Measurements from ENCODE around the gene ZNF500.

The ZNF500 gene

DNA sequence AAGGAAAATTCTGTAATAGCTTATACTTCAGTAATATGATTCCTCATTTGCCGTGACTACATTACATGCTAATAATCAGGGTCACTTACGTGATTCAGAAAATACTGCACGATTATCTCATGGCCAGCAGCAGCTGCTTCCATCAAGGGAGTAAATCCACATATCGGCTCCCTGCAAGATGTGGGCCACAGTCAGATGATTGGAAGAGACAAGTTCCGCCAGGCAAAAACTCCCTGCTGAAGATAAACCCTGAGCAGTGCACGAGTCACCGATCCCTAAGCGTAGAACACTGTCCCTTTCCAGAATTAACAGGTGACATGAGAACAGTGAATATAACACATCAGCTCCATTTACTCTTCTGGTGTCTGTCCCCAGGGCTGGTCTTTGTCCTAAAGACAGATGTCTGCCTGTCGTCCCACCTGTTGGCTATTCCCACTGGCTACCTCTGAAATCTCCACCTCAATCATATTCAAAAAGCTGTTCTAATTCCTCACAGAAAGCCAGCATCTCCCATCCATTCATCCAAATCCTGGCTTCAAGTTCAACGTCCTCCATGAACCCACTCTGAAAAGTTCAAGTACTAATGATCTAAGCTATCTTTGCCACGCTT is 42.2 kb downstream of the ZNF500 start:
- Histone ChIP-seq H3K36me3 (ENCODE audit: control insufficient read depth in 4 of 4, insufficient read depth in 4 of 4, low read length in 3 of 4) (peaks cover 5 to 44% (median 27%) of the 10 kb centered on the region in 4 experiments), H3K27ac (ENCODE audit: insufficient read depth in 1 of 2, low read depth in 1 of 2, low read length in 2 of 2, poor library complexity in 1 of 2, severe bottlenecking in 2 of 2) (no peak overlapping the region), H3K9me3 (ENCODE audit: control extremely low read depth in 1 of 5, control insufficient read depth in 4 of 5, insufficient read depth in 2 of 5, low read depth in 1 of 5, low read length in 4 of 5) (no peaks in the 10 kb centered on the region), H3K27me3 (replicated peaks in 2 of 5; ENCODE audit: control insufficient read depth in 4 of 5, insufficient read depth in 5 of 5, low read length in 4 of 5) (no peaks in the 10 kb centered on the region), H3K4me1 (ENCODE audit: control extremely low read depth in 1 of 4, control insufficient read depth in 4 of 4, insufficient read depth in 4 of 4, low read length in 3 of 4) (no peaks in the 10 kb centered on the region), H3K4me3 (ENCODE audit: control insufficient read depth in 1 of 7, extremely low read depth in 1 of 7, insufficient read depth in 4 of 7, low read depth in 2 of 7, low read length in 6 of 7) (no peak overlapping the region)
- WGBS (ENCODE audit: insufficient coverage) = 96% methylated on average over 8 of the region's 11 CpGs
- no peak for DNase-seq
- ChIA-PET CTCF (interaction anchor here (1.4 kb wide), 1 partner anchor 14 kb away, joined by 5 read pairs; no protein-coding TSS in a partner anchor), POLR2A (interaction anchor here (1.7 kb wide), 1 partner anchor 10 kb away, joined by 6 read pairs; the partner anchor contains the start of genes ANKS3 and DNAAF8)

DNA sequence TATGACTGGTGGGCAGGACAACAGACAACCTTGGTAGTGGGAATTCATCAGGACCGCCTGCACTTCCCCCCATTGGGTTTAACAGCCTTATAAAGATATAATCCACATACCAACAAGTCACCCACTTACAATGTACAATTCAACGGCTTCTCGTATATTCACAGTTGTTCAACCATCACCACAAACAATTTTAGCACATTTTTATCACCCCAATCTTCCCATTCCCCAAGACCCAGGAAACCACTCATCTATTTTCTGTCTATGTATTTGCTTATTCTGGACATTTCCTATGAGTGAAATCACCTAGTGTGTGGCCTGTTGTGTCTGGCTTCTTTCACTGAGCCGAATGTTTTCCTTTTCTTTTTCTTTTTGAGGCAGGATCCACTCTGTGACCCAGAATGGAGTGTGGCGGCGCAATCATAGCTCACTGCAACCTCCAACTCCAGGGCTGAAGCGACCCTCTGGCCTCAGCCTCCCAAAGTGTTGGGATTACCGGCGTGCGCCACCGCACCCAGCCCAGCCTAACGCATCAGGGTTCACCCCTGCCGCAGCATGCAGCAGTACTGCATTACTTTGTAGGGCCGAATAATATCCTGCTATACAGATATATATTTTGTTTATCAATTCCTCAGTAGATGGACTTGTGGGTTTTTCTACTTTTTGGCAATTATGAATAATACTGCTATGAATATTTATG is 43.7 kb downstream of the ZNF500 start:
- POLR2A ChIA-PET = no interaction called here
- Histone ChIP-seq H3K4me1 (ENCODE audit: control extremely low read depth in 1 of 4, control insufficient read depth in 4 of 4, insufficient read depth in 4 of 4, low read length in 3 of 4) (no peaks in the 10 kb centered on the region), H3K27me3 (replicated peaks in 2 of 5; ENCODE audit: control insufficient read depth in 4 of 5, insufficient read depth in 5 of 5, low read length in 4 of 5) (no peaks in the 10 kb centered on the region), H3K9me3 (ENCODE audit: control extremely low read depth in 1 of 5, control insufficient read depth in 4 of 5, insufficient read depth in 2 of 5, low read depth in 1 of 5, low read length in 4 of 5) (no peaks in the 10 kb centered on the region), H3K36me3 (ENCODE audit: control insufficient read depth in 4 of 4, insufficient read depth in 4 of 4, low read length in 3 of 4) (peaks cover 5 to 39% (median 20%) of the 10 kb centered on the region in 4 experiments), H3K27ac (ENCODE audit: insufficient read depth in 1 of 2, low read depth in 1 of 2, low read length in 2 of 2, poor library complexity in 1 of 2, severe bottlenecking in 2 of 2) (no peak overlapping the region), H3K4me3 (ENCODE audit: control insufficient read depth in 1 of 7, extremely low read depth in 1 of 7, insufficient read depth in 4 of 7, low read depth in 2 of 7, low read length in 6 of 7) (no peak overlapping the region)
- WGBS (ENCODE audit: insufficient coverage) = 95% methylated on average over 6 of the region's 14 CpGs
- no peak for DNase-seq
- CTCF ChIA-PET = interaction anchor here (1.4 kb wide), 1 partner anchor 13 kb away, joined by 5 read pairs; no protein-coding TSS in a partner anchor

DNA sequence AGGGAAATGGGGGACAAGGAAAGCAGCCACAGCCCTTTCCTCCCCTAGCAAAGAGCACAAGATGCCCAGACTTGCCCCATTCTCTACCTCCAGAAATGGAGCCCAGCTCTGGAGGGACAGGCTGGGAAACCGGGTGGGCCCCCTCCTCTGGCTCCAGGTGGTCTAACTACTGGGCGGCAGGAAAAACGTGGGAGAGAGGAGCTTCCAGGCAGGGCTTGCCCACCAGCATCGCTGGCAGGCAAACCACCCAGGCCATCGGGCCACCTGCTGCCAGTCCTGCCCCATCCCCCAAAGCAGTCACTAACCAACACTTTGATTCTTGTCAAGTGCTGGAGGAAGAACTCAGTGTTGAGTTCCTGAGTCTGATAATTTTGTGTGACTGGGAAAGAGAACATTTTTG is 48.5 kb downstream of the ZNF500 start:
- ChIA-PET CTCF (interaction anchor here (1.2 kb wide), 1 partner anchor 406 kb away, joined by 3 read pairs; no protein-coding TSS in a partner anchor), POLR2A (no interaction called here)
- H3K4me3 ChIP-seq (ENCODE audit: control insufficient read depth in 1 of 7, extremely low read depth in 1 of 7, insufficient read depth in 4 of 7, low read depth in 2 of 7, low read length in 6 of 7) = no peak overlapping the region
- H3K27me3 ChIP-seq (replicated peaks in 2 of 5; ENCODE audit: control insufficient read depth in 4 of 5, insufficient read depth in 5 of 5, low read length in 4 of 5) = no peaks in the 10 kb centered on the region
- H3K36me3 ChIP-seq (ENCODE audit: control insufficient read depth in 4 of 4, insufficient read depth in 4 of 4, low read length in 3 of 4) = peaks cover 5 to 24% (median 15%) of the 10 kb centered on the region in 4 experiments
- no peak overlapping the region for H3K27ac ChIP-seq (ENCODE audit: insufficient read depth in 1 of 2, low read depth in 1 of 2, low read length in 2 of 2, poor library complexity in 1 of 2, severe bottlenecking in 2 of 2)
- no peaks in the 10 kb centered on the region for H3K4me1 ChIP-seq (ENCODE audit: control extremely low read depth in 1 of 4, control insufficient read depth in 4 of 4, insufficient read depth in 4 of 4, low read length in 3 of 4)
- DNase-seq = no peak
- no peaks in the 10 kb centered on the region for H3K9me3 ChIP-seq (ENCODE audit: control extremely low read depth in 1 of 5, control insufficient read depth in 4 of 5, insufficient read depth in 2 of 5, low read depth in 1 of 5, low read length in 4 of 5)
- WGBS (ENCODE audit: insufficient coverage) = 87% methylated on average over 3 of the region's 5 CpGs

DNA sequence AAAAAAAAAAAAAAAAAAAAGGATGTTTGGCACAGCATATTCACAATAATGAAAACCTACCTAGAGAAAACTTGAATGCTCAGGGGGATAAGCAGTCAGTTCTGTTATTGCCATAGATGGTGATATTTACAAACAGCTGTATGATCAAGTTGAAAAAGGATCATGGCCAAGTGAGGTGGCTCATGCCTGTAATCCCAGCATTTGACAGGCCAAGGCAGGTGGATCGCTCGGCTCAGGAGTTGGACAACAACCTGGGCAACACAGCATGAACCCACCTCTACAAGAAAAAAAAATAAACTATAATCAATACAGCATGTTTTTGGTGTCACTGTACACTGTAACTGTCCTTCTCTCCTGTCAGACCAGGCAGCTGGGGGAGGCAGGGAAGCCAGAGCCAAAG is 52.0 kb downstream of the ZNF500 start:
- DNase-seq = no peak
- no CpG with 5 or more reads among the region's 2 CpGs for WGBS (ENCODE audit: insufficient coverage)
- no peak overlapping the region for H3K4me3 ChIP-seq (ENCODE audit: control insufficient read depth in 1 of 7, extremely low read depth in 1 of 7, insufficient read depth in 4 of 7, low read depth in 2 of 7, low read length in 6 of 7)
- ChIA-PET CTCF (no interaction called here), POLR2A (no interaction called here)
- no peak overlapping the region for H3K27ac ChIP-seq (ENCODE audit: insufficient read depth in 1 of 2, low read depth in 1 of 2, low read length in 2 of 2, poor library complexity in 1 of 2, severe bottlenecking in 2 of 2)
- peaks cover 5 to 27% (median 23%) of the 10 kb centered on the region in 4 experiments for H3K36me3 ChIP-seq (ENCODE audit: control insufficient read depth in 4 of 4, insufficient read depth in 4 of 4, low read length in 3 of 4)
- no peaks in the 10 kb centered on the region for H3K9me3 ChIP-seq (ENCODE audit: control extremely low read depth in 1 of 5, control insufficient read depth in 4 of 5, insufficient read depth in 2 of 5, low read depth in 1 of 5, low read length in 4 of 5)
- H3K27me3 ChIP-seq (replicated peaks in 2 of 5; ENCODE audit: control insufficient read depth in 4 of 5, insufficient read depth in 5 of 5, low read length in 4 of 5) = no peaks in the 10 kb centered on the region
- H3K4me1 ChIP-seq (ENCODE audit: control extremely low read depth in 1 of 4, control insufficient read depth in 4 of 4, insufficient read depth in 4 of 4, low read length in 3 of 4) = no peaks in the 10 kb centered on the region

DNA sequence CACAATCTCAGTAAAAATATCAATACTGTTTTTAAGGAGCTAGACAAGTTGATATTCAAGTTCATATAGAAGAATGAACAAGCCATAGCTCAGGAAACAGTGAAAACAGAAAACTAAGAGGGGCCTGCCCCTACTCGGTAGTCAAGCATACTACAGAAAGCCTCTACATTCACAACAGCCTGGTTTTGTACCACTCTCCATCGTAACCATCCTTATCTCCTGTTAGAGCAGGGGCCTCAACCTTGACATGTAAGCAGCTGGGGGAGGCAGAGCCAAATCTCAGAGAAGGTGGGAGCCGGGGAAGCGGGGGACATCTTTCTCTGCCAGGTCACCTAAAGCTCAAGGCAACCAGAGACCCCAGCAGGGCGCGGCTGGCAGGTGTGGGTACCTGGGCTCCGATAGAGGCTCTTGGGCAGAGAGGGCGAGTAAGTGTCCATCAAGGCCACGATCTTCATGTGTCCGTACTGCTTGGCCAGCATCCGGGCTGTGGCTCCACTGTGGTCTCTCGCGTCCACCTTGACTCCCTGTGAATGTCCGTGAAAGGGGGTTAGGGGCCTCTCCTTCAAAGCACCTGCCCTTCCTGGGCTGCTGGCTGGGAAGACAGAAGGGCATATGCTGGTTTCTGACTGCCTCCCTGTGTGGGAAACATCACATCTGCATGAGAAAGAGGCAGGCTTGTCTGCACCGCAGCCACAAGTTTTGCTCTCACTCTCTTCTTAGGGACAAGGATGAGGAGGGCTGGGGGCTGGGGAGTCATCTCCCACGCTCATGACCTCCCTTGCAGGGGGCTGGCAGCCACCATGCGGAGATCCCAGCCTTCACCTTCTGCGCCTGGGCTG is 53.1 kb downstream of the ZNF500 start:
- ChIA-PET CTCF (no interaction called here), POLR2A (no interaction called here)
- no peak overlapping the region for H3K4me3 ChIP-seq (ENCODE audit: control insufficient read depth in 1 of 7, extremely low read depth in 1 of 7, insufficient read depth in 4 of 7, low read depth in 2 of 7, low read length in 6 of 7)
- H3K27ac ChIP-seq (ENCODE audit: insufficient read depth in 1 of 2, low read depth in 1 of 2, low read length in 2 of 2, poor library complexity in 1 of 2, severe bottlenecking in 2 of 2) = no peak overlapping the region
- DNase-seq = no peak
- 98% methylated on average over 14 of the region's 18 CpGs for WGBS (ENCODE audit: insufficient coverage)
- H3K36me3 ChIP-seq (ENCODE audit: control insufficient read depth in 4 of 4, insufficient read depth in 4 of 4, low read length in 3 of 4) = peaks cover 7 to 29% (median 24%) of the 10 kb centered on the region in 4 experiments
- H3K4me1 ChIP-seq (ENCODE audit: control extremely low read depth in 1 of 4, control insufficient read depth in 4 of 4, insufficient read depth in 4 of 4, low read length in 3 of 4) = no peaks in the 10 kb centered on the region
- H3K27me3 ChIP-seq (replicated peaks in 2 of 5; ENCODE audit: control insufficient read depth in 4 of 5, insufficient read depth in 5 of 5, low read length in 4 of 5) = no peaks in the 10 kb centered on the region
- no peaks in the 10 kb centered on the region for H3K9me3 ChIP-seq (ENCODE audit: control extremely low read depth in 1 of 5, control insufficient read depth in 4 of 5, insufficient read depth in 2 of 5, low read depth in 1 of 5, low read length in 4 of 5)

DNA sequence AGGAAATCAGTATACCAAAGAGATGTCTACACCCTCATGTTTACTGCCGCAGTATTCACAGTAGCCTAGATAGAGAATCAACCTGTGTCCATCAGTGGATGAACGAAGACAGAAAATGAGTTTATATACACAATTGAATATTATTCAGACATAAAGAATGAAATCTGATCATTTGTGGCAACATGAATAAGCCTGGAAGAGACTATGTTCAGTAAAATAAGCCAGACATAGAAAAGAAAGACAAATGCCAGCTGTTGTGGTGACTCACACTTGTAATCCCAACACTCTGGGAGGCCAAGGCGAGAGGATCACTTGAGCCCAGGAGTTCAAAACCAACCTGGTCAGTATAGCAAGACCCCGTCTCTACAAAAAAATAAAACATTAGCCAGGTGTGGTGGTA is 57.5 kb downstream of the ZNF500 start:
- no peaks in the 10 kb centered on the region for H3K9me3 ChIP-seq (ENCODE audit: control extremely low read depth in 1 of 5, control insufficient read depth in 4 of 5, insufficient read depth in 2 of 5, low read depth in 1 of 5, low read length in 4 of 5)
- ChIA-PET CTCF (no interaction called here), POLR2A (no interaction called here)
- DNase-seq = no peak
- no peaks in the 10 kb centered on the region for H3K27me3 ChIP-seq (replicated peaks in 2 of 5; ENCODE audit: control insufficient read depth in 4 of 5, insufficient read depth in 5 of 5, low read length in 4 of 5)
- H3K4me1 ChIP-seq (ENCODE audit: control extremely low read depth in 1 of 4, control insufficient read depth in 4 of 4, insufficient read depth in 4 of 4, low read length in 3 of 4) = no peaks in the 10 kb centered on the region
- no peak overlapping the region for H3K27ac ChIP-seq (ENCODE audit: insufficient read depth in 1 of 2, low read depth in 1 of 2, low read length in 2 of 2, poor library complexity in 1 of 2, severe bottlenecking in 2 of 2)
- H3K4me3 ChIP-seq (ENCODE audit: control insufficient read depth in 1 of 7, extremely low read depth in 1 of 7, insufficient read depth in 4 of 7, low read depth in 2 of 7, low read length in 6 of 7) = no peak overlapping the region
- H3K36me3 ChIP-seq (ENCODE audit: control insufficient read depth in 4 of 4, insufficient read depth in 4 of 4, low read length in 3 of 4) = peaks cover 14 to 40% (median 30%) of the 10 kb centered on the region in 4 experiments
- no CpG with 5 or more reads among the region's 4 CpGs for WGBS (ENCODE audit: insufficient coverage)

Data from common myeloid progenitor, CD34-positive (primary cell).